IMR-90 (cell line): ENCODE results near the gene CDKN1C. TPM values are rescaled to one million over a fixed set of nuclear protein-coding genes. Genes with fewer than 3 reads are reported as not detected.

Source experiments
- ATAC-seq: fragments of 200-7000 bp; cut with Tn5 transposase; 2 replicates; pipeline ENCODE4 v1.9.1; 2020; ENCODE audit warnings: low read depth, mild to moderate bottlenecking, moderate library complexity
- BruUV-seq: library from RNA; stranded (reverse); fragments of 400-500 nt; replicated peaks from 2 replicates; lab custom pipeline; 2021; lab: Mats Ljungman, UMichigan
- CTCF ChIA-PET: fragments of 300-600 bp; formaldehyde crosslinking; extraction: SDS; loops from one replicate; lab custom pipeline; 2021; ENCODE audit warnings: antibody characterized with exemption; lab: Yijun Ruan, JAX
- POLR2A ChIA-PET: fragments of 300-600 bp; sonication (Branson Sonifier 250); formaldehyde crosslinking; loops from one replicate; lab custom pipeline; 2022; ENCODE audit warnings: antibody characterized with exemption; ENCODE audit not compliant: unreplicated experiment; lab: Charles Lee
- DNase-seq: peaks from one replicate; pipeline ENCODE4 v3.0.0; 2013
- H2AFZ ChIP-seq: replicated peaks from 2 replicates; pipeline ENCODE3; 2013; ENCODE audit warnings: low read length, mild to moderate bottlenecking; ENCODE audit not compliant: poor library complexity
- H2AK5ac ChIP-seq: 2 replicates; pipeline ENCODE4 v1.6.1; 2013; ENCODE audit warnings: low read depth, low read length, inconsistent platforms
- H2AK9ac ChIP-seq: replicated peaks from 2 replicates; pipeline ENCODE3; 2013; ENCODE audit warnings: mild to moderate bottlenecking, low read depth, low read length, moderate library complexity; ENCODE audit not compliant: poor library complexity
- H2BK120ac ChIP-seq: 2 replicates; pipeline ENCODE4 v1.6.1; 2013; ENCODE audit warnings: low read depth, low read length, inconsistent platforms
- H2BK15ac ChIP-seq: 3 replicates; pipeline ENCODE4 v1.6.1; 2013; ENCODE audit warnings: low read depth, low read length, inconsistent platforms
- H2BK20ac ChIP-seq: 2 replicates; pipeline ENCODE4 v1.6.1; 2013; ENCODE audit warnings: low read depth, mild to moderate bottlenecking, inconsistent platforms, low read length, moderate library complexity
- H2BK5ac ChIP-seq: 2 replicates; pipeline ENCODE4 v1.6.1; 2013; ENCODE audit warnings: mild to moderate bottlenecking, low read depth, low read length, inconsistent platforms; ENCODE audit not compliant: poor library complexity, severe bottlenecking
- H3K14ac ChIP-seq: replicated peaks from 2 replicates; pipeline ENCODE4 v1.6.1; 2013; ENCODE audit warnings: low read depth, low read length, inconsistent platforms
- H3K18ac ChIP-seq: 2 replicates; pipeline ENCODE4 v1.6.1; 2013; ENCODE audit warnings: low read depth, low read length, control low read depth
- H3K23ac ChIP-seq: 2 replicates; pipeline ENCODE4 v1.6.1; 2013; ENCODE audit warnings: low read depth, low read length, inconsistent platforms
- H3K27ac ChIP-seq: 2 replicates; pipeline ENCODE4 v1.5.1; 2013; ENCODE audit warnings: mild to moderate bottlenecking, control low read depth, low read length; ENCODE audit not compliant: insufficient read depth
- H3K27me3 ChIP-seq: 2 replicates; pipeline ENCODE4 v1.6.1; 2013; ENCODE audit warnings: low read length; ENCODE audit not compliant: control insufficient read depth, insufficient read depth
- H3K36me3 ChIP-seq: 2 replicates; pipeline ENCODE4 v1.6.1; 2013; ENCODE audit warnings: low read length, mixed read lengths; ENCODE audit not compliant: control insufficient read depth, insufficient read depth
- H3K4ac ChIP-seq: 2 replicates; pipeline ENCODE4 v1.6.1; 2013; ENCODE audit warnings: low read depth, low read length, inconsistent platforms
- H3K4me1 ChIP-seq: 2 replicates; pipeline ENCODE4 v1.6.1; 2013; ENCODE audit warnings: low read length, mixed read lengths; ENCODE audit not compliant: control insufficient read depth, insufficient read depth
- H3K4me2 ChIP-seq: 2 replicates; pipeline ENCODE4 v1.6.1; 2013; ENCODE audit warnings: low read depth, mild to moderate bottlenecking, control low read depth, low read length, moderate library complexity
- H3K4me3 ChIP-seq: 2 replicates; pipeline ENCODE4 v1.5.1; 2013; ENCODE audit warnings: low read depth, mild to moderate bottlenecking, control low read depth, low read length, moderate library complexity; ENCODE audit not compliant: insufficient read depth
- H3K56ac ChIP-seq: 2 replicates; pipeline ENCODE4 v1.6.1; 2013; ENCODE audit warnings: low read length, inconsistent platforms; ENCODE audit not compliant: insufficient read depth; ENCODE audit errors: extremely low read depth
- H3K79me1 ChIP-seq, 2 experiments: 2 replicates each; pipeline ENCODE4 v1.6.1; 2013; ENCODE audit warnings: low read length in 2 of 2, inconsistent platforms in 1 of 2, low read depth in 1 of 2
- H3K9ac ChIP-seq: 2 replicates; pipeline ENCODE4 v1.6.1; 2013; ENCODE audit warnings: low read depth, low read length, control low read depth
- H3K9me1 ChIP-seq: 2 replicates; pipeline ENCODE4 v1.6.1; 2013; ENCODE audit warnings: low read length, inconsistent platforms; ENCODE audit not compliant: insufficient read depth
- H3K9me3 ChIP-seq: 2 replicates; pipeline ENCODE4 v1.6.1; 2013; ENCODE audit warnings: low read length; ENCODE audit not compliant: control insufficient read depth, insufficient read depth
- H4K20me1 ChIP-seq: 2 replicates; pipeline ENCODE4 v1.6.1; 2013; ENCODE audit warnings: low read length, inconsistent platforms; ENCODE audit not compliant: insufficient read depth
- H4K5ac ChIP-seq: 2 replicates; pipeline ENCODE4 v1.6.1; 2013; ENCODE audit warnings: mild to moderate bottlenecking, low read depth, low read length, control low read depth
- H4K8ac ChIP-seq, 2 experiments: 2 replicates each; pipeline ENCODE4 v1.6.1; 2013; ENCODE audit warnings: low read depth in 2 of 2, low read length in 2 of 2, control low read depth in 1 of 2, inconsistent platforms in 1 of 2
- H4K91ac ChIP-seq: 2 replicates; pipeline ENCODE4 v1.6.1; 2013; ENCODE audit warnings: low read depth, low read length, inconsistent platforms; ENCODE audit not compliant: insufficient read depth
- CEBPB ChIP-seq: IDR thresholded peaks from 2 replicates; pipeline ENCODE4 v1.6.1; 2012; ENCODE audit warnings: low read depth, low read length, improper control_type of control experiment
- FOS ChIP-seq: fragments of 150-350 bp; IDR thresholded peaks from 2 replicates; pipeline ENCODE4 v1.6.1; 2016; ENCODE audit warnings: low read depth, low read length
- MXI1 ChIP-seq: IDR thresholded peaks from 2 replicates; pipeline ENCODE4 v1.6.1; 2012; ENCODE audit warnings: low read depth, mild to moderate bottlenecking, low read length, moderate library complexity, borderline replicate concordance
- WGBS, 2 experiments: methylation state at CpG; one replicate each; pipeline versions ENCODE4 v1.1.5 to v1.1.7; 2013; ENCODE audit warnings: missing lambda C conversion rate in 2 of 2; ENCODE audit not compliant: insufficient read length in 1 of 2; ENCODE audit errors: extremely low coverage in 2 of 2; 5-methylcytosine and 5-hydroxymethylcytosine counted together
- dilution Hi-C: fragments of 300-500 bp; cut with HindIII; formaldehyde crosslinking; loops from one replicate; pipeline ENCODE4 v1.14.3; 2018; ENCODE audit warnings: low sequenced_read_pairs; ENCODE audit not compliant: unreplicated experiment
- in situ Hi-C: fragments of 300-500 bp; cut with MboI; formaldehyde crosslinking; loops from 3 replicates; pipeline ENCODE4 v1.14.3; 2019; ENCODE audit warnings: low sequenced_read_pairs, inconsistent platforms, mixed read lengths
- intact Hi-C: fragments of 100-400 bp; cut with micrococcal nuclease; formaldehyde crosslinking; loops from 2 replicates; pipeline ENCODE4 v1.10.0; 2022
- polyA plus RNA-seq, 3 experiments: library from polyadenylated mRNA; depleted of rRNA; stranded (reverse); fragments of >200 nt; gene quantifications; 2 replicates each; pipeline ENCODE4 v1.2.3, GENCODE V29; 2012; ENCODE audit warnings: low replicate concordance in 1 of 3
- total RNA-seq: library from RNA; depleted of rRNA; stranded (reverse); fragments of >200 nt; gene quantifications from 2 replicates; pipeline ENCODE4 v1.2.3, GENCODE V29; 2012

Gene CDKN1C
- total and polyA plus RNA-seq, 2 of the 4 experiments (the other 2 are of a cell fraction), result 1.6 to 3.0 TPM

GRCh38 chr11:2842876-2843275 lies 42.7 kb downstream of the CDKN1C start:
- Histone ChIP-seq H2AFZ (peak overlapping the region; percentile 11), H3K9me1 (no peaks in the 10 kb centered on the region), H3K27ac (no peak overlapping the region), H4K8ac (no peak overlapping the region), H4K5ac (no peak overlapping the region), H3K4me2 (no peak overlapping the region), H3K14ac (no peak overlapping the region), H3K4me1 (no peaks in the 10 kb centered on the region), H4K91ac (no peak overlapping the region), H3K56ac (no peak overlapping the region), H3K4me3 (no peak overlapping the region), H2BK5ac (no peak overlapping the region), H3K9ac (no peak overlapping the region), H3K4ac (no peak overlapping the region), H3K27me3 (peaks cover 21% of the 10 kb centered on the region), H4K20me1 (no peaks in the 10 kb centered on the region), H2AK5ac (no peak overlapping the region), H3K79me1 (no peaks in the 10 kb centered on the region), H2BK20ac (no peak overlapping the region), H3K18ac (no peak overlapping the region), H2AK9ac (no peak overlapping the region), H2BK120ac (no peak overlapping the region), H2BK15ac (no peak overlapping the region), H3K23ac (no peak overlapping the region), H3K9me3 (no peaks in the 10 kb centered on the region), H3K36me3 (no peaks in the 10 kb centered on the region)
- DNase-seq (no peak), ATAC-seq (no peak)
- in situ Hi-C loops (no loop called here), dilution Hi-C loops (no loop called here), intact Hi-C loops (no loop called here)
- CTCF ChIA-PET, result no interaction called here
- 98% methylated on average over 11 of the region's 16 CpGs; no CpG with 5 or more reads in 1 of the 2 experiments for WGBS, 2 experiments
- no TSS peak for BruUV-seq
- POLR2A ChIA-PET, result no interaction called here
- TF ChIP-seq CEBPB (no peak), MXI1 (no peak), FOS (no peak)
